Measurements from ENCODE around the gene LYL1.

LYL1 gene

DNA sequence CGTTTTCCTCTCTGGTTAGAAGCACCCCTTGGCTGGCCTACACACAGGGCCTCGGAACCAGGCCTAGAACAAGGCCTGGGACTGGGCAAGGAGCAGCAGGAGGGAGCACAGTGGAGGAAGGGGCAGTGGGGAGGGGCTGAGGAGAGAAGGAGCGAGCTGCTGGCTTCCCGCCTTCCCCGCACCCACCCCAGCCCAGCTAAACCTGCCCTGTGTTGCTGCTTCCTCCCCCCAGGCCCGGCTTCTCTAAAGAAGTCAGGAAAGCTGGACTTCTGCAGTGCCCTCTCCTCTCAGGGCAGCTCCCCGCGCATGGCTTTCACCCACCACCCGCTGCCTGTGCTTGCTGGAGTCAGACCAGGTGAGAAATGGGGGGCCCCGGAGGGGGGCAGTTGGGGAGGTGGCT, 24.3 kb downstream of the LYL1 start:
- Histone ChIP-seq H3K27me3 (replicated peaks; ENCODE audit: control insufficient read depth, insufficient read depth, low read length) (peaks cover 3% of the 10 kb centered on the region; the same call in 1 of the 2 replicates), H3K36me3 (ENCODE audit: control insufficient read depth, insufficient read depth, low read length) (no peaks in the 10 kb centered on the region)
- no peak for DNase-seq (ENCODE audit: extremely low read depth, insufficient read length)

DNA sequence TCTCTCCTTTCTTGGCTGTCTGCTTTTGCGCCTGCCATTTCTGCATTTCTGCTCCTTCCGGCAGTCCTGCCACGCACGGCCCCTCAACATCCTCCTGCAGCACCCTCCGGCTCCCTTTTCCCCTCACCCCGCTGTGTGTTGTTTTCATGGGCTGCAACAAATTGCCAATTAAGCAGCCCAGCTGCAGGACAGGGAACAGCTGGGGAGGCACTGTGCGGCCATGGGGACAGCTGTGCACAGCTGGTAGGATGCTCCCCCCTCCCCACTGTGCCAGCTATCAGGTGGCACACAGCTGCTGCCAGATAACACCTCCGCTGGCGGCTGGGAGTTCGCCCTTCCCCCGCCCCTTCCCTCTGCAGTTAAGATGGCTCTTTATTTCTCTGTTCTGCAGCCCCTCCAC, 25.4 kb downstream of the LYL1 start:
- no peak for DNase-seq (ENCODE audit: extremely low read depth, insufficient read length)
- TF ChIP-seq, protein P1, sequence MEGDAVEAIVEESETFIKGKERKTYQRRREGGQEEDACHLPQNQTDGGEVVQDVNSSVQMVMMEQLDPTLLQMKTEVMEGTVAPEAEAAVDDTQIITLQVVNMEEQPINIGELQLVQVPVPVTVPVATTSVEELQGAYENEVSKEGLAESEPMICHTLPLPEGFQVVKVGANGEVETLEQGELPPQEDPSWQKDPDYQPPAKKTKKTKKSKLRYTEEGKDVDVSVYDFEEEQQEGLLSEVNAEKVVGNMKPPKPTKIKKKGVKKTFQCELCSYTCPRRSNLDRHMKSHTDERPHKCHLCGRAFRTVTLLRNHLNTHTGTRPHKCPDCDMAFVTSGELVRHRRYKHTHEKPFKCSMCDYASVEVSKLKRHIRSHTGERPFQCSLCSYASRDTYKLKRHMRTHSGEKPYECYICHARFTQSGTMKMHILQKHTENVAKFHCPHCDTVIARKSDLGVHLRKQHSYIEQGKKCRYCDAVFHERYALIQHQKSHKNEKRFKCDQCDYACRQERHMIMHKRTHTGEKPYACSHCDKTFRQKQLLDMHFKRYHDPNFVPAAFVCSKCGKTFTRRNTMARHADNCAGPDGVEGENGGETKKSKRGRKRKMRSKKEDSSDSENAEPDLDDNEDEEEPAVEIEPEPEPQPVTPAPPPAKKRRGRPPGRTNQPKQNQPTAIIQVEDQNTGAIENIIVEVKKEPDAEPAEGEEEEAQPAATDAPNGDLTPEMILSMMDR (IDR thresholded peaks at IDR 0.05; ENCODE audit: insufficient read depth, low read length, poor library complexity, severe bottlenecking), result no peak
- Histone ChIP-seq H3K4me3 (replicated peaks; ENCODE audit: low read depth, low read length) (no peak overlapping the region), H3K27me3 (replicated peaks; ENCODE audit: control insufficient read depth, insufficient read depth, low read length) (peaks cover 1% of the 10 kb centered on the region; the same call in 1 of the 2 replicates), H3K36me3 (ENCODE audit: control insufficient read depth, insufficient read depth, low read length) (no peaks in the 10 kb centered on the region)

More for the DNA sequence above, 24.3 kb downstream of the LYL1 start:
- H3K4me3 ChIP-seq (replicated peaks; ENCODE audit: low read depth, low read length), result no peak overlapping the region
- TF ChIP-seq, protein P1 (IDR thresholded peaks at IDR 0.05; ENCODE audit: insufficient read depth, low read length, poor library complexity, severe bottlenecking), result no peak

DNA sequence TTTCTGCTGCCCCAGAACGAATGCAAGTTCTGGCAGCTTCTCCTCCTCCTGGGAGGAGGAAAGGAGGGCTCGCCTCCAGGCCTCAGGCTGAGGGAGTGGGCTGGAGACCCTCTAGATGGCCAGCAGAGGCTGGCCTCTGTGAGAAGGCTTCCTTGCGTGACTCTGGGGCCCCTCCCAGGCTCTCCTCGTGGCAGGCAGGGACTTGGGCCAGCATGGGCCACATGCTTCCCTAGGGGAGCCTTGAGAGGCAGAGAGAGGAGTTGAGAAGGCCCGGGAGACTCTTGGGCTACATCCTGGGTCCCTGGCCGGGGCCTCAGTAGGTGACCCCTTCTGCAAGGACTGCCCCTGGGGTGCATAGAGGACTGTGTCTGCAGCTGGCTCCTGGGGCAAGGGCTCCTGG, 25.9 kb downstream of the LYL1 start:
- Histone ChIP-seq H3K4me3 (replicated peaks; ENCODE audit: low read depth, low read length) (no peak overlapping the region), H3K27me3 (replicated peaks; ENCODE audit: control insufficient read depth, insufficient read depth, low read length) (peaks cover 1% of the 10 kb centered on the region; the same call in 1 of the 2 replicates), H3K36me3 (ENCODE audit: control insufficient read depth, insufficient read depth, low read length) (no peaks in the 10 kb centered on the region)
- TF ChIP-seq, protein P1 (IDR thresholded peaks at IDR 0.05; ENCODE audit: insufficient read depth, low read length, poor library complexity, severe bottlenecking), result no peak
- no peak for DNase-seq (ENCODE audit: extremely low read depth, insufficient read length)

DNA sequence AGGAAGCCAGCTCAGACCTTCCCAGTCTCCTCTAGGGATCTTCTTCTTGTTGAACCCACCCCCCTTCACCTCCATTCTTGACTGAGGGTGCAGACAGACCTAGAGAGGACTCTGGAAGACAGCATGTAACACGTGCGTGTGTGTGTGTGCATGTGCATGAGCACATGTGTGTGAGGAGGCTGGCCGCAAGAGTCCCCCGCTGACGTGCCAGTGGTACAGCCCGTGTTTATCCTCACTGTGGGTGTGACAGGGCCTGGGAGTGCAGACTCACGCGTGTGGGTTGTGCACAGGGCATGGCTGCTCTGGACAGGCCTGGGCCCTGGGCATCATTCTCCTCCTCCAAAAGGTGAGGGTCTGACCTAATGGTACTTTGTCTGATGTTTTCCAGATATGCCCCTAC, 26.3 kb downstream of the LYL1 start:
- no peak overlapping the region for H3K4me3 ChIP-seq (replicated peaks; ENCODE audit: low read depth, low read length)
- TF ChIP-seq, protein P1 (IDR thresholded peaks at IDR 0.05; ENCODE audit: insufficient read depth, low read length, poor library complexity, severe bottlenecking), result no peak
- no peak for DNase-seq (ENCODE audit: extremely low read depth, insufficient read length)
- H3K27me3 ChIP-seq (replicated peaks; ENCODE audit: control insufficient read depth, insufficient read depth, low read length), result peaks cover 1% of the 10 kb centered on the region; the same call in 1 of the 2 replicates
- H3K36me3 ChIP-seq (ENCODE audit: control insufficient read depth, insufficient read depth, low read length), result no peaks in the 10 kb centered on the region

DNA sequence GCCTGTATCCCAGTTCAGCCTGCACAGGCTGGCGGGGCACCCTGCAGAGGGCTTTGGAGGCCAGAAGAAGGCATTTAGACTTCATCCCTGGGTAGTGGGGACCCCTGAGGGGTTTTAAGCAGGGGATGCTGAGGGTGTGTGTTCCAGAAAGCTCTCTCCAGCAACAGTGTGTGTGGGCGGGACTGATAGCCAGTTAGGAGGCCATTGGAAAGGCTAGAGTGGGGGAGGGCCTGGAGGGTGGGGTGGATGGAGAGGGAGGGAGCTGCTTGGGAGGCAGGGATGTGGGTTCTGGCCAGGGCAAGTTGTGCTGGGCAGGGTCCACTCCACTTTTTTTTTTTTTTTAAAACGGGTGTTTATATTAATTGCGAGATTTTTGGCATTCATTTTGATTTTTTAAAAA, 28.3 kb downstream of the LYL1 start:
- DNase-seq (ENCODE audit: extremely low read depth, insufficient read length), result no peak
- H3K36me3 ChIP-seq (ENCODE audit: control insufficient read depth, insufficient read depth, low read length), result no peaks in the 10 kb centered on the region

More for the DNA sequence above, 28.3 kb downstream of the LYL1 start:
- no peak overlapping the region for H3K4me3 ChIP-seq (replicated peaks; ENCODE audit: low read depth, low read length)
- TF ChIP-seq, protein P1 (IDR thresholded peaks at IDR 0.05; ENCODE audit: insufficient read depth, low read length, poor library complexity, severe bottlenecking), result no peak
- peaks cover 1% of the 10 kb centered on the region; the same call in 1 of the 2 replicates for H3K27me3 ChIP-seq (replicated peaks; ENCODE audit: control insufficient read depth, insufficient read depth, low read length)

All from GM06990 (cell line).